GM18526 (cell line): ENCODE data around the gene CCDC142.

Experiments used
- POLR2A ChIP-seq: IDR thresholded peaks from 3 replicates; pipeline ENCODE4 v1.6.1; 2011; ENCODE audit not compliant: insufficient read length; ENCODE audit errors: extremely low read depth

CCDC142 gene

GRCh38 chr2:74471332-74472065 is 11.3 kb downstream of the CCDC142 start:
- TF ChIP-seq POLR2A = no peak

DNA sequence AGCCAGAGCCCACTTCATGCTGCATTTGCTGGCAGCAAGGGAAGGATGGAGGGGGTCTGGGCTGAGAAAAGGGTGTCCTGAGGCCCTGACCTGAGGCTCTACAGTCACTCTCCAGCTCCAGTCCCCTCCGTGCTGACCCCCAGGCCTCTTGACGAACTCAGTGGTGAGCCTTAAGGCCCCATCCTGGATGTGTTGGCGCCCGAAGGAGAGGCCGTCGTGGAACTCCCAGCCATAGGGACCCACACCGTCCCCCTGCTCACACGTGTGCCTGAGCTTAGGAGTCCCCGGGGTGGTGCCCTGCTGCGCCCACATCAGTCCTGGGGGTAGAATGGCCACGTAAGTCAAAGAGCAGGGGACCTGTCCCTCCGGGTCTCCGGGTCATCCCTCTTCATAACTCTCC is 18.4 kb downstream of the CCDC142 start:
- TF ChIP-seq POLR2A = no peak

- no peak for TF ChIP-seq POLR2A
These were observed 20.1 kb downstream of the CCDC142 start for GRCh38 chr2:74462786-74463105.

DNA sequence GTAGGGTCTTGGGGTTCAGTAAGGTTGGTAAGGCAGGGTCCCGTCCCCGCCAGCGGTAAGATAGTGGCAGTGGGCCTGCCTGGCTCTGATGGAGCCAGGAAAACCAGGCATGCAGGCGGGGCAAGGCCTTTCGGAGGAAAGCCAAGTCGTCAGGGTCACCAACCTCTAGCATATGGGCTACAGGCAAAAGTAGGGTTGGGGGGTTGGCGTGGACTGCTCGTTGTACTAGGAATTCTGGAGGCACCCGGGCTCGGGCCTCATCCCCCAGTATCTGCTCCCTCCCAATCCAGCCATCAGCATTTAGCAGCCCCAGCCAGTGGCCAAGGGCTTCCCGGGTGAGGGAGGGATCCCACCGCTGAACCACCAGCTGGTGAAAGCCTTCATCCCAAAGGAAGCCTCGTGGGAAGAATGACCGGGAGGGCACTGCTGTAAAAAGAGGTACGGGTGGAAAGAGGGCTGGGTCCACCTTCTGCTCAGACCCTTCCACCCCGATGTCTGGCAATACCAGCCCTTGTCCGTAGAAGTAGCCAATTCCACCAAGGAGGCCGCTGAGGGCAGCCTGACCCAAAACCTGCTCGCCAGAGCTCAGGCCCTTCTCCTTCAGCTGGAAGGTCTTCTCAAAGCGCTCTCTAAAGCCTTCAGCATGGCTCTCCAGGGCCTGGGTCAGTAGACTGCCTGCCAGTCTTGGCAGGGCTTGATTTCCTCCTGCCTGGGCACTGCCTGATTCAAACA is 20.6 kb downstream of the CCDC142 start:
- TF ChIP-seq POLR2A = peak; percentile 0

DNA sequence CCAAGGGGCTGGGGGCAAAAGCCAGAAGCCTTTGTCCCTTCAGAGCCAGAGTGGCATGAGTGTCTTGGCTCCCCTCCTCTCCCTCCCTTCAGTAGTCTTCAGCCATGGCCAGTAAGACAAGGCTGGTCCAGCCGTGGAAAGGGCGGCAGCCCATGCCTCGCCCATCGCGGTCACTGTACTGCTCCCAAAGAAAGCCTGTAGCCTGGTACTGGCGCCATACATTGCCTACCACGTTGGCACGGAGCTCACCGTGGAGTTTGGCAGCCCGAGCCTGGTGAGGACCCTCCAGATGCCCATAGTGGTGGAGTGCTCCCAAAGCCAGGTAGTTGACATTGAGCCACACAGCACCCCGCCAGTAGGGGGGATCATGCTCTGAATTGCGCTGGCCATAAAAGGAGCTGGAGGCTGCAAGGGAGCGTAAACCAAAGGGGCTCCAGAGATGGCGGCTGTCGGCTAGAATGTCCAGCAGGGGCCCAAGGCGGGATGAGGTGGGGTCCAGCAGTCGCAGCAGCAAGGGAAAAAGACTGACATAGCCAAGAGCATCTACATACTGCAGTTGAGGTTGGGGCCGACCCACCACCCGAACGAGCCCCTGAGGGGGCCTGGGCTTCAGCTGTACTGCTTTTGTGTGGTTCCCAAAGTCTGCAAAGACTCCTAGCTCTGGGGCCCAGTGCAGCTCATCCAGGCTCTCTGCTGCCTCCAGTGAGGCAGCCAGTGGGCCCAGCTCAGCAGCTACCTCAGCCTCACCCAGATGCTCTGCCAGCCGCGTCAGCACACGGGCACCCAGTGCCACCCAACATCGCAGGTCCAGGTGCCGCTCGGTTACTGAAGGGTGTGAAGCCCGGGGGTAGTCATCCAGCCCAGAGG is 21.4 kb downstream of the CCDC142 start:
- TF ChIP-seq POLR2A = no peak

GRCh38 chr2:74458938-74459363 is 23.8 kb downstream of the CCDC142 start:
- no peak for TF ChIP-seq POLR2A

DNA sequence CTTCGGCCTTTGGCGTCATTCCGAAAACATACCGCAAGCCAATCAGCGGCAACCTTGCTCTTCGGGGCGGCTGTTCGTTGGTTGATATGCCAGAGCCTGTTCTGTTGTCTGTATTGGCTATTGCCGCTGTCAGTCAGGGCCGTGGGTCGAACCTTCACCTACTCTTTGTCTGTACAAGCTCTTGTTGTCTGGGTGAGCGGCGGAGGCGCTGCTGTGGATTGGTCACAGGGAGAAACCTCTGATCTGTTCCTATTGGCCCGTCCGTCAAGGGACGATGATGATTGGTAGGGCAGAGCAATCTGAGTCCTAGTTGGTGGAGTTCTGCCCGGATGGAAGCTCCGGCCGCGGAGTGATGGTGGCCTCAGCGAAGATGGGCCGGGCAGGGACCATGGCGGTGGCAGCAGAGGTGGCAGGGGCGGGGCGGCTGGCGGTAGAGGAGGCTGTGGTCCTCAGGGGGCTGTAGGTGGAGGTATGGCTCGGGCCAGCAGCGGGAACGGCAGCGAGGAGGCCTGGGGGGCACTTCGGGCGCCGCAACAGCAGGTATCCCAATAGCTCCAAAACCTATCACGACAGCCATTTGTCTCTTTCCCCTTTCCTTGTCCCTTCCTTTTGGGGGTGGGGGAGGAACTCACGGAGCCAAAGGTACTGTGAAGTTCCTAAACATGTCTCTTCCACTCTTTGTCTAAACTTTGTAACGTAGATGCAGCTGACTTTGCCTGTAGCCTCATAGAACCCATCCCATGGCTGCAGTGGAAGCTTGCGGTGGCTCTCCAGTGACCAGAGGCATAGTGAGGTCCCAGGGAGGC is 24.5 kb downstream of the CCDC142 start, which contains the start of gene WBP1:
Gene WBP1 (plus strand): TSS at position 307 of the 806 bp plus-strand sequence. CDS start 165 bp downstream, at position 472.
- peak; percentile 56 for TF ChIP-seq POLR2A

- TF ChIP-seq POLR2A = peak; percentile 44
These were observed 25.2 kb downstream of the CCDC142 start for GRCh38 chr2:74457549-74458131.

DNA sequence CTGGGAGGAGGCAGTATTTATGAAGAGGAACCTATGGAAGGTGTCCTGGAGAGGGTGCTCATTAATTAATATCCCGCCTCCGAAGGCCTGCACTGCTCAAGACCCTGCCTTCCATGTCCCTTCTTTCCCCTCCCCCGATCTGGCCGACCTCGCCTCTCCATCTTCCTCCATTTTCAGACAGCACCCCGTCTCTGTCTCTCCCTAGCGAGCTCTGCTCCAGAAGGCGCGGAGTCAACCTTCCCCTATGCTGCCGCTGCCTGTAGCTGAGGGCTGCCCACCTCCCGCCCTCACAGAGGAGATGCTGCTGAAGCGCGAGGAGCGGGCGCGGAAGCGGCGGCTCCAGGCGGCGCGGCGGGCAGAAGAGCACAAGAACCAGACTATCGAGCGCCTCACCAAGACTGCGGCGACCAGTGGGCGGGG is 25.7 kb downstream of the CCDC142 start:
- peak; percentile 24 for TF ChIP-seq POLR2A

GRCh38 chr2:74454654-74455511 is 27.9 kb downstream of the CCDC142 start, which contains the start of gene INO80B:
INO80B (plus strand) TSS chr2:74455087; CDS start chr2:74455117, 30 bp downstream.
- peak; percentile 41 for TF ChIP-seq POLR2A

- no peak for TF ChIP-seq POLR2A
These were observed 32.1 kb downstream of the CCDC142 start for GRCh38 chr2:74450570-74451190.

GRCh38 chr2:74448771-74449170 is 34.0 kb downstream of the CCDC142 start:
- no peak for TF ChIP-seq POLR2A
